ENCODE results near the gene SORBS1.

GRCh38 chr10:95536017-95536416 lies 25.2 kb downstream of the SORBS1 start:
- no peak for TF ChIP-seq POLR2AphosphoS5 (IDR thresholded peaks at IDR 0.05)
- TF ChIP-seq RAD21 (conservative IDR thresholded peaks at IDR 0.05), result no peak

All from neural cell (in vitro differentiated cells).